ENCODE measurements around the gene AQP9. TPM values are rescaled to one million over a fixed set of nuclear protein-coding genes. Genes with fewer than 3 reads are reported as not detected.
"Not testable (repeated sequence)": the region's sequence is repeated elsewhere in the genome, so short reads cannot be mapped to it uniquely, and the experiment has no call there.

AQP9 gene
- total and polyA plus RNA-seq, 8 donors: 0.30 to 6.0 (median 1.5) TPM; not detected in 1

DNA sequence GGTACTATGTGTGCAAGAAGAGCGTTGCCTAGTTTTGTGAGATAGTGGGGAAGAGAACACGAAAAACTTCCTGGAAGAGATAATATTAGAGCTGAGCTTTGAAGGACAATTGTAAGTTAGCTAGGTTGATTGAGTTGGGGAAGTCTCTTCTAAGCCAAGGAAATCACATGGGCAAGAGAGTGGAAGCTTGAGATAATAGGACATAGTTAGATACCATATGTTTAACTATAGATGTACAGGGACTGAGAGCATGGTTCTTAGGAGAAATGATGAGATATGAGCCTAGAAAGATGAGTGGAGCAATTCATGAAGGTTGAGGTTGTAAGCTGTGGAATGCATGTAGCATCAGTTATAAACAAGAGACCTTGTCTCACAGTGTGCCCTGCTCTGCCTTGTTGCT lies 30.1 kb upstream of the AQP9 start:
- H3K4me1 ChIP-seq: no peaks in the 10 kb centered on the region
- no peak for DNase-seq
- H3K4me3 ChIP-seq: no peak overlapping the region
- intact Hi-C loops (cut with DNase I; ENCODE audit: low total_unique reads): no loop called here
- H3K27ac ChIP-seq: no peak overlapping the region
- no peak for TF ChIP-seq POLR2A (IDR thresholded peaks at IDR 0.05)
- TF ChIP-seq EP300 (IDR thresholded peaks at IDR 0.05): no peak
- no peak for TF ChIP-seq POLR2AphosphoS5 (IDR thresholded peaks at IDR 0.05)
- TF ChIP-seq, protein P1, sequence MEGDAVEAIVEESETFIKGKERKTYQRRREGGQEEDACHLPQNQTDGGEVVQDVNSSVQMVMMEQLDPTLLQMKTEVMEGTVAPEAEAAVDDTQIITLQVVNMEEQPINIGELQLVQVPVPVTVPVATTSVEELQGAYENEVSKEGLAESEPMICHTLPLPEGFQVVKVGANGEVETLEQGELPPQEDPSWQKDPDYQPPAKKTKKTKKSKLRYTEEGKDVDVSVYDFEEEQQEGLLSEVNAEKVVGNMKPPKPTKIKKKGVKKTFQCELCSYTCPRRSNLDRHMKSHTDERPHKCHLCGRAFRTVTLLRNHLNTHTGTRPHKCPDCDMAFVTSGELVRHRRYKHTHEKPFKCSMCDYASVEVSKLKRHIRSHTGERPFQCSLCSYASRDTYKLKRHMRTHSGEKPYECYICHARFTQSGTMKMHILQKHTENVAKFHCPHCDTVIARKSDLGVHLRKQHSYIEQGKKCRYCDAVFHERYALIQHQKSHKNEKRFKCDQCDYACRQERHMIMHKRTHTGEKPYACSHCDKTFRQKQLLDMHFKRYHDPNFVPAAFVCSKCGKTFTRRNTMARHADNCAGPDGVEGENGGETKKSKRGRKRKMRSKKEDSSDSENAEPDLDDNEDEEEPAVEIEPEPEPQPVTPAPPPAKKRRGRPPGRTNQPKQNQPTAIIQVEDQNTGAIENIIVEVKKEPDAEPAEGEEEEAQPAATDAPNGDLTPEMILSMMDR (IDR thresholded peaks at IDR 0.05): no peak
- H3K27me3 ChIP-seq: no peaks in the 10 kb centered on the region
- no peaks in the 10 kb centered on the region for H3K36me3 ChIP-seq
- H3K9me3 ChIP-seq: no peaks in the 10 kb centered on the region
- WGBS, 5 donors: 53 to 84% (median 68%) methylated on average over 2 of the region's 2 CpGs

DNA sequence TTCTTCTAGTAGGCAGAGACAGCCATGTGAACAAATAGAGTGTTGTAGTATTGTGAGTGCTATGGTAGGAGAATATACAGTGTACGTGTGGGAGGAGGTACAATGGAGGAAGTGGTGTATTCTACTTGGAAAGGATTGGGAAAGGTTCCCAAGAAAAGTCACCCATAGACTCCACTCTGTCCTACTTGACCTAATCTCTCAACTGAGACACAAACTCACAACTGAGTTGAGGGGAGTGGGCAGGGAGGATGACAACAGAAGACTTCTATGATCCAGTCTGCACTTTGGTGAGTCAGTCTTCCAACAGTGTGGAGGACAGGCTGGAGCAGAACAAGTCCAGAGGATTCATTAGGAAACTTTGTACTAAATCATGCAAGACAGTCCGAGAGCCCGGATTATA lies 28.8 kb upstream of the AQP9 start:
- no peak for DNase-seq
- no peaks in the 10 kb centered on the region for H3K27me3 ChIP-seq
- no peaks in the 10 kb centered on the region for H3K9me3 ChIP-seq
- no peak for TF ChIP-seq EP300 (IDR thresholded peaks at IDR 0.05)
- TF ChIP-seq POLR2AphosphoS5 (IDR thresholded peaks at IDR 0.05): no peak
- TF ChIP-seq POLR2A (IDR thresholded peaks at IDR 0.05): no peak
- TF ChIP-seq, protein P1 (IDR thresholded peaks at IDR 0.05): no peak
- no peaks in the 10 kb centered on the region for H3K4me1 ChIP-seq
- 85 to 92% (median 92%) methylated on average over 3 of the region's 3 CpGs for WGBS, 5 donors
- H3K4me3 ChIP-seq: no peak overlapping the region
- no peaks in the 10 kb centered on the region for H3K36me3 ChIP-seq
- H3K27ac ChIP-seq: no peak overlapping the region
- intact Hi-C loops (cut with DNase I; ENCODE audit: low total_unique reads): no loop called here

DNA sequence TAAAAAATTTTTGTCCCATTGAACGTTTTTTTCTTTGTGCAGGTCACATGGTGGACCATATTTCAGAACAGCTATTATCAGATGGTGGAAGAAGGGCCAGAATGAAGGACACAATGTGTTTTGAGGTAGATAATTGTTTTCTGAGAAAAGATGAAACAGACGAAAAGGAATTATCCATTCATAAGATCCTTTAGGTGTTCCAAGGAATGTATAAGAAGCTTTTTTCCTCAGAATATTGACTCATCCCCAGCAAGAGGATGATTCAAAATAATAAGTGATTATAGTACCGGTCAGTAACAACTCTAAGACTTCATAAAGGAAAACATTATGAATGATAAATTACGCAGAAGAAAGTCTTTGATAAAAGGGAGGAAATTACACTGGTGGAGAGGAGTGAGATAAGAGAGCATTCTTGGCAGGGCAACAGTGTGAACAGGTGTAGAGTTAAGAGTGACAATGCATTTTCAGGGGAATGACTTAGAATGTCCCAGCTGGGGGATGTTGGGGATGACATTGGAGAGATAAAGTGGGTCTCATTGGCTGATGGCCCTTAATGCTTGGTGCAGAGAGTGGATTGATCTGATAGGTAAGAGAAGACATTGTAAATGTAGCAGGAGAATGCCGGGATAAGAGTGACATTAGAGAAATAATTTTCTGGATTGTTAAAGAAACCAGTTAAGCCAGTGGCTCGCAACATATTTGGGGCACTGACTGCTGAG lies 27.0 kb upstream of the AQP9 start:
- intact Hi-C loops (cut with DNase I; ENCODE audit: low total_unique reads): no loop called here
- no peaks in the 10 kb centered on the region for H3K36me3 ChIP-seq
- H3K4me1 ChIP-seq: no peaks in the 10 kb centered on the region
- no peaks in the 10 kb centered on the region for H3K27me3 ChIP-seq
- H3K27ac ChIP-seq: no peak overlapping the region
- TF ChIP-seq, protein P1 (IDR thresholded peaks at IDR 0.05): no peak
- TF ChIP-seq EP300 (IDR thresholded peaks at IDR 0.05) (no peak), POLR2AphosphoS5 (IDR thresholded peaks at IDR 0.05) (peak in 1 of 3 donors; percentile 22), POLR2A (IDR thresholded peaks at IDR 0.05) (no peak)
- DNase-seq: peak in 1 of 2 donors; percentile 26
- 41 to 48% (median 43%) methylated on average over 6 of the region's 6 CpGs for WGBS, 5 donors
- no peak overlapping the region for H3K4me3 ChIP-seq
- H3K9me3 ChIP-seq: no peaks in the 10 kb centered on the region

DNA sequence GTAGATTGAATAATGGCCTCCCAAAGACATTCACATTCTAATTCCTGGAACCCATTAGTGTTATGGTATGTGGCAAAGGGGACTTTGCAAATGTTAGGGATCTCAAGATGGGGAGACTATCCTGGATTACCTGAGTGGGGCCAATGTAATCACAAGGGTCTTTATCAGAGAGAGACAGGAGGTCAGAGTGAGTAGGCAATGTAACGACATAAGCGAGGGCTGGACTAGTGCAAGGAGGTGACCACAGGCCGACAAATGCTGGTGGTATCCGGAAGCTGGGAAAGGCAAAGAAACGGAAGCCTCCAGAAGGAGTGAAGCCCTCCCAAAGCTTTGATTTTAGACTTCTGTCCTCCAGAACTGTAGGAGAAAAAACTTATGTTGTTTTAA lies 26.5 kb upstream of the AQP9 start:
- Histone ChIP-seq H3K4me1 (no peaks in the 10 kb centered on the region), H3K4me3 (no peak overlapping the region), H3K36me3 (no peaks in the 10 kb centered on the region), H3K9me3 (no peaks in the 10 kb centered on the region), H3K27ac (no peak overlapping the region), H3K27me3 (no peaks in the 10 kb centered on the region)
- WGBS, 5 donors: 88 to 92% (median 89%) methylated on average over 5 of the region's 5 CpGs
- TF ChIP-seq, protein P1 (IDR thresholded peaks at IDR 0.05): no peak
- TF ChIP-seq POLR2A (IDR thresholded peaks at IDR 0.05): no peak
- TF ChIP-seq POLR2AphosphoS5 (IDR thresholded peaks at IDR 0.05): no peak
- TF ChIP-seq EP300 (IDR thresholded peaks at IDR 0.05): no peak
- no peak for DNase-seq
- intact Hi-C loops (cut with DNase I; ENCODE audit: low total_unique reads): no loop called here

DNA sequence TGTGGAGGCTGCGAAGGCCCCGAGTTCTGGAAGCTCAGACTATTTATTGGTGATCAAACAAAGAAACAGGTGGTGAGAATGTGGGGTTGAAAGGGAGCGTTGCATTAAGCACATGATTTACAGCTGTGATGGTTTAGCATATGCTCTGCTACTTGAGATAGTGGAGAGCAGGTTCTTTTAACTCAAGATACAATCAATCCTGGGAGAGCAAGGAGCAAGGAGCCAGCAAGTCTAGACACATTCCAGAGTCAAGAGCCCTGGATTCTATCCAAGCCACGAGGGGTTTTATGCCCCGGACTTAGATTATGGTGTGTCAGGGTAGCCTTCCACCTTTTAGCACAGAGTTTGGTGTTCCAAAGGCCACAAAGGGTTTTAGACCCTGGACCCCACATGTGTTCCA lies 24.8 kb upstream of the AQP9 start:
- H3K27me3 ChIP-seq; H3K4me1 ChIP-seq; H3K4me3 ChIP-seq; intact Hi-C loops (cut with DNase I; ENCODE audit: low total_unique reads); H3K9me3 ChIP-seq; H3K36me3 ChIP-seq; H3K27ac ChIP-seq; DNase-seq: not testable (repeated sequence)
- WGBS, 5 donors: 44 to 55% (median 51%) methylated on average over 5 of the region's 5 CpGs

Measured in stomach (tissue), 9 donors.